H1 (cell line): ENCODE results near the gene NDUFS5. TPM values are rescaled to one million over a fixed set of nuclear protein-coding genes. Genes with fewer than 3 reads are reported as not detected.

Source experiments
- CTCF ChIA-PET: fragments of 300-600 bp; sonication (Branson Sonifier 250); formaldehyde crosslinking; loops from one replicate; lab custom pipeline; 2021; ENCODE audit not compliant: partially characterized antibody; lab: Charles Lee
- POLR2A ChIA-PET: fragments of 300-600 bp; sonication (Branson Sonifier 250); formaldehyde crosslinking; loops from one replicate; lab custom pipeline; 2021; ENCODE audit warnings: inconsistent platforms; ENCODE audit not compliant: partially characterized antibody; lab: Charles Lee
- DNase-seq, 2 experiments: peaks; one replicate each; pipeline versions ENCODE4 v3.0.0 to v3.0.0-alpha.2; 2010 to 2022; ENCODE audit warnings: low spot score in 2 of 2, low read depth in 1 of 2, mixed read lengths in 1 of 2
- FAIRE-seq: peaks from 2 replicates; lab custom pipeline; 2011; peaks lifted over from hg19 to GRCh38; lab: Jason Lieb, UNC
- H2AFZ ChIP-seq: 2 replicates; pipeline ENCODE4 v1.8.1; 2012; ENCODE audit warnings: low read length, inconsistent platforms
- H2AK5ac ChIP-seq: 2 replicates; pipeline ENCODE4 v1.6.1; 2013; ENCODE audit warnings: low read depth, low read length
- H2BK120ac ChIP-seq: replicated peaks from 2 replicates; pipeline ENCODE3; 2013; ENCODE audit warnings: low read depth, low read length, inconsistent platforms
- H2BK12ac ChIP-seq: 2 replicates; pipeline ENCODE4 v1.6.1; 2013; ENCODE audit warnings: low read depth, low read length
- H2BK15ac ChIP-seq: 2 replicates; pipeline ENCODE4 v1.6.1; 2013; ENCODE audit warnings: low read length
- H2BK20ac ChIP-seq: 2 replicates; pipeline ENCODE4 v1.6.1; 2013; ENCODE audit warnings: low read length
- H2BK5ac ChIP-seq: 2 replicates; pipeline ENCODE4 v1.6.1; 2013; ENCODE audit warnings: low read depth, low read length
- H3K14ac ChIP-seq: 2 replicates; pipeline ENCODE4 v1.6.1; 2013; ENCODE audit warnings: inconsistent platforms; ENCODE audit not compliant: insufficient read length
- H3K18ac ChIP-seq: 2 replicates; pipeline ENCODE4 v1.6.1; 2013; ENCODE audit warnings: low read length; ENCODE audit errors: extremely low read depth
- H3K23ac ChIP-seq: 2 replicates; pipeline ENCODE4 v1.6.1; 2013; ENCODE audit warnings: inconsistent platforms; ENCODE audit not compliant: insufficient read length
- H3K23me2 ChIP-seq: 2 replicates; pipeline ENCODE4 v1.6.1; 2013; ENCODE audit warnings: low read depth, low read length
- H3K27ac ChIP-seq: 2 replicates; pipeline ENCODE4 v1.6.1; 2011; ENCODE audit warnings: low read depth, low read length, inconsistent platforms
- H3K27me3 ChIP-seq, 4 experiments: replicated peaks in 1 of 4; 1 replicate in 1 of 4; 2 replicates in 3 of 4; pipeline versions ENCODE4 v1.6.1 to v1.8.1; 2011 to 2013; ENCODE audit warnings: low read length in 3 of 4, mild to moderate bottlenecking in 3 of 4, inconsistent platforms in 2 of 4, mixed read lengths in 2 of 4, moderate library complexity in 1 of 4; ENCODE audit not compliant: control insufficient read depth in 3 of 4, insufficient read depth in 3 of 4; ENCODE audit errors: extremely low read depth in 1 of 4
- H3K36me3 ChIP-seq, 4 experiments: 2 replicates each; pipeline versions ENCODE4 v1.6.1 to v1.8.1; 2011 to 2013; ENCODE audit warnings: mild to moderate bottlenecking in 4 of 4, low read length in 3 of 4, moderate library complexity in 2 of 4, control low read depth in 1 of 4, inconsistent platforms in 1 of 4; ENCODE audit not compliant: insufficient read depth in 4 of 4, control insufficient read depth in 2 of 4
- H3K4ac ChIP-seq: replicated peaks from 2 replicates; pipeline ENCODE3; 2013; ENCODE audit warnings: low read length, low read depth, mixed read lengths, inconsistent platforms; ENCODE audit not compliant: insufficient read length
- H3K4me1 ChIP-seq, 4 experiments: replicated peaks in 1 of 4; 1 replicate in 1 of 4; 2 replicates in 3 of 4; pipeline versions ENCODE4 v1.6.1 to v1.8.1; 2011 to 2013; ENCODE audit warnings: low read length in 3 of 4, inconsistent platforms in 2 of 4, mixed read lengths in 1 of 4; ENCODE audit not compliant: insufficient read depth in 4 of 4, control insufficient read depth in 3 of 4
- H3K4me2 ChIP-seq, 2 experiments: 2 replicates each; pipeline versions ENCODE4 v1.6.1 to v1.8.1; 2011 to 2013; ENCODE audit warnings: low read depth in 2 of 2, low read length in 2 of 2, control low read depth in 1 of 2, inconsistent platforms in 1 of 2, mild to moderate bottlenecking in 1 of 2; ENCODE audit not compliant: insufficient read depth in 1 of 2
- H3K4me3 ChIP-seq, 4 experiments: fragments of 200-600, 300-600 bp in 1 of 4; sonication (generic), shearing (Covaris generic), sonication (Bioruptor Twin) in 1 of 4; 2 replicates each; pipeline versions ENCODE4 v1.5.1 to v1.8.1; 2011 to 2016; ENCODE audit warnings: low read length in 4 of 4, low read depth in 3 of 4, control low read depth in 2 of 4, inconsistent platforms in 2 of 4, mild to moderate bottlenecking in 2 of 4, mixed read lengths in 1 of 4, moderate library complexity in 1 of 4; ENCODE audit not compliant: insufficient read depth in 2 of 4; ENCODE audit errors: extremely low read depth in 1 of 4
- H3K56ac ChIP-seq: replicated peaks from 2 replicates; pipeline ENCODE3; 2013; ENCODE audit warnings: low read depth, mild to moderate bottlenecking, mixed read lengths, low read length, inconsistent platforms; ENCODE audit not compliant: insufficient read length
- H3K79me1 ChIP-seq: 2 replicates; pipeline ENCODE4 v1.6.1; 2013; ENCODE audit warnings: low read depth, low read length, control low read depth
- H3K79me2 ChIP-seq, 2 experiments: 2 replicates each; pipeline versions ENCODE4 v1.6.1 to v1.8.1; 2012 to 2013; ENCODE audit warnings: low read length in 2 of 2, mild to moderate bottlenecking in 2 of 2, inconsistent platforms in 1 of 2; ENCODE audit not compliant: insufficient read depth in 2 of 2, control insufficient read depth in 1 of 2
- H3K9ac ChIP-seq, 4 experiments: replicated peaks in 1 of 4; 1 replicate in 1 of 4; 2 replicates in 3 of 4; pipeline versions ENCODE4 v1.6.1 to v1.8.1; 2011 to 2013; ENCODE audit warnings: low read depth in 3 of 4, low read length in 3 of 4, control low read depth in 2 of 4, mild to moderate bottlenecking in 2 of 4, moderate library complexity in 2 of 4, inconsistent platforms in 1 of 4; ENCODE audit errors: extremely low read depth in 1 of 4
- H3K9me3 ChIP-seq, 2 experiments: 2 replicates each; pipeline versions ENCODE4 v1.6.1 to v1.8.1; 2012 to 2013; ENCODE audit warnings: mild to moderate bottlenecking in 2 of 2, moderate library complexity in 2 of 2, control low read depth in 1 of 2, inconsistent platforms in 1 of 2, low read depth in 1 of 2, low read length in 1 of 2, mixed read lengths in 1 of 2; ENCODE audit not compliant: insufficient read depth in 2 of 2
- H4K20me1 ChIP-seq, 2 experiments: replicated peaks in 1 of 2; 2 replicates each; pipeline versions ENCODE3 to v1.8.1; 2011 to 2013; ENCODE audit warnings: inconsistent platforms in 2 of 2, low read length in 2 of 2, mild to moderate bottlenecking in 1 of 2; ENCODE audit not compliant: insufficient read depth in 2 of 2, control insufficient read depth in 1 of 2
- H4K5ac ChIP-seq: 2 replicates; pipeline ENCODE4 v1.6.1; 2013; ENCODE audit warnings: low read length, low read depth, mixed read lengths, inconsistent platforms; ENCODE audit not compliant: insufficient read length
- H4K8ac ChIP-seq: 2 replicates; pipeline ENCODE4 v1.8.0; 2013; ENCODE audit warnings: mild to moderate bottlenecking, moderate library complexity, low read length, inconsistent platforms; ENCODE audit not compliant: insufficient read depth; ENCODE audit errors: extremely low read depth
- H4K91ac ChIP-seq: replicated peaks from 2 replicates; pipeline ENCODE3; 2013; ENCODE audit warnings: low read length, mixed read lengths, inconsistent platforms; ENCODE audit not compliant: insufficient read length
- ATF2 ChIP-seq: IDR thresholded peaks from 2 replicates; pipeline ENCODE4 v1.6.1; 2012; ENCODE audit warnings: low read length, inconsistent platforms
- EP300 ChIP-seq, 2 experiments: IDR thresholded peaks; 1 replicate in 1 of 2; 2 replicates in 1 of 2; pipeline ENCODE4 v1.6.1; 2011 to 2012; ENCODE audit warnings: low read depth in 2 of 2, low read length in 2 of 2, mild to moderate bottlenecking in 2 of 2, borderline replicate concordance in 1 of 2, inconsistent platforms in 1 of 2, moderate library complexity in 1 of 2
- KDM1A ChIP-seq: fragments of 200-600, 300-600 bp; sonication (generic); IDR thresholded peaks from 2 replicates; pipeline ENCODE4 v1.7.1; 2016; ENCODE audit warnings: mild to moderate bottlenecking, low read length, borderline replicate concordance
- KDM5A ChIP-seq: fragments of 200-600 bp; IDR thresholded peaks from 2 replicates; pipeline ENCODE4 v1.7.1; 2012; ENCODE audit warnings: mild to moderate bottlenecking, low read length, inconsistent platforms, mixed read lengths
- SP1 ChIP-seq: IDR thresholded peaks from 2 replicates; pipeline ENCODE4 v1.6.1; 2011; ENCODE audit warnings: low read depth, low read length
- WGBS, 2 experiments: shearing (Covaris generic) in 1 of 2; methylation state at CpG; one replicate each; pipeline versions ENCODE4 v1.1.6 to v1.1.7; 2013 to 2015; ENCODE audit warnings: low lambda C conversion rate in 2 of 2, mixed read lengths in 2 of 2, inconsistent platforms in 1 of 2, low coverage in 1 of 2, missing lambda C conversion rate in 1 of 2; ENCODE audit not compliant: insufficient replicate concordance in 2 of 2, insufficient coverage in 1 of 2, insufficient read length in 1 of 2; ENCODE audit errors: extremely low coverage in 1 of 2, missing lambda C conversion rate in 1 of 2; 5-methylcytosine and 5-hydroxymethylcytosine counted together
- polyA plus RNA-seq, 7 experiments: library from polyadenylated mRNA; depleted of rRNA in 3 of 7; stranded (reverse) in 5 of 7; unstranded in 2 of 7; fragments of >200 nt in 5 of 7; fragments of 200-250 nt in 2 of 7; gene quantifications; 1 replicate in 5 of 7; 2 replicates in 1 of 7; 4 replicates in 1 of 7; pipeline versions ENCODE4 v1.2.1 to v1.2.3, GENCODE V29; 2011 to 2013; ENCODE audit warnings: missing spikeins in 2 of 7, mixed read lengths in 2 of 7
- total RNA-seq: library from RNA; stranded (reverse); fragmentation: NEBNext Ultra II Directional; extraction: Animal tissue kit (Norgen Biotek cat#: 25700); gene quantifications from 2 replicates; pipeline ENCODE4 v1.2.1, GENCODE V29; 2021

NDUFS5 gene
- total and polyA plus RNA-seq, 2 of the 8 experiments (the other 6 are each of a cell fraction or from before 2014, with no cell fraction given) = 435 to 835 TPM

GRCh38 chr1:38994196-38994595 is 32.0 kb upstream of the NDUFS5 start:
- H3K4ac ChIP-seq = no peak overlapping the region
- TF ChIP-seq KDM1A (no peak), EP300 (IDR thresholded peaks at IDR 0.05; ENCODE audit: borderline replicate concordance in 1 of 2, low read depth in 2 of 2, low read length in 2 of 2) (no peak), SP1 (no peak), KDM5A (no peak), ATF2 (no peak)
- no peak overlapping the region for H3K56ac ChIP-seq
- H2AK5ac ChIP-seq = no peak overlapping the region
- no peak overlapping the region for H4K5ac ChIP-seq
- no peak overlapping the region for H3K14ac ChIP-seq
- peak overlapping the region; percentile 35 to 98 for H3K4me2 ChIP-seq
- H4K8ac ChIP-seq = no peak overlapping the region
- peaks cover 6% of the 10 kb centered on the region; the same call in 1 of the 2 replicates for H3K23me2 ChIP-seq
- H3K79me2 ChIP-seq = peaks cover 49 to 81% of the 10 kb centered on the region in 2 experiments
- no peak overlapping the region for H3K23ac ChIP-seq
- no peaks in the 10 kb centered on the region for H3K9me3 ChIP-seq
- peaks cover 0 to 30% (median 15%) of the 10 kb centered on the region in 4 experiments; a peak in 6 of 7 replicates for H3K4me1 ChIP-seq
- H3K27me3 ChIP-seq = no peaks in the 10 kb centered on the region
- peaks cover 11 to 72% (median 35%) of the 10 kb centered on the region in 4 experiments for H3K36me3 ChIP-seq
- H2BK120ac ChIP-seq = no peak overlapping the region
- ChIA-PET CTCF (interaction anchor here (0.6 kb wide), 1 partner anchor 37 kb away, joined by 3 read pairs; no protein-coding TSS in a partner anchor), POLR2A (interaction anchor here (0.6 to 9.1 kb wide), 16 partner anchors 11 to 125 kb away, joined by 3 to 60 read pairs (median 5); partner anchors contain the start of genes MYCBP, NDUFS5 and RHBDL2)
- DNase-seq (no peak), FAIRE-seq (no peak)
- H3K79me1 ChIP-seq = no peaks in the 10 kb centered on the region; the same call in none of the 2 replicates
- H3K27ac ChIP-seq = no peak overlapping the region
- no peak overlapping the region for H2BK15ac ChIP-seq
- peak overlapping the region in 1 of 4 experiments; percentile 89; a peak in 2 of 8 replicates for H3K4me3 ChIP-seq
- no peak overlapping the region for H2BK12ac ChIP-seq
- no peak overlapping the region for H3K9ac ChIP-seq
- no peak overlapping the region for H2BK5ac ChIP-seq
- H4K20me1 ChIP-seq = peaks cover 28 to 37% of the 10 kb centered on the region in 2 experiments
- WGBS, 2 experiments = 89% methylated on average over 5 of the region's 5 CpGs; no CpG with 5 or more reads in 1 of the 2 experiments
- H2AFZ ChIP-seq = no peak overlapping the region
- no peak overlapping the region for H4K91ac ChIP-seq
- H2BK20ac ChIP-seq = no peak overlapping the region
- H3K18ac ChIP-seq = no peak overlapping the region
